H9 (cell line): Measurements from ENCODE around the gene FOXF2. TPM values are rescaled to one million over a fixed set of nuclear protein-coding genes. Genes with fewer than 3 reads are reported as not detected.

ENCODE experiments used
- DNase-seq: peaks from one replicate; pipeline ENCODE4 v3.0.0-alpha.2; 2017
- H2AFZ ChIP-seq: one replicate; pipeline ENCODE4 v1.6.1; 2013; ENCODE audit warnings: mild to moderate bottlenecking, low read length, control low read depth, moderate library complexity
- H2AK5ac ChIP-seq: 2 replicates; pipeline ENCODE4 v1.6.1; 2013; ENCODE audit warnings: low read length, control low read depth, mixed read lengths; ENCODE audit not compliant: insufficient read length
- H2BK120ac ChIP-seq: one replicate; pipeline ENCODE4 v1.6.1; 2013; ENCODE audit warnings: low read depth, mild to moderate bottlenecking, low read length, control low read depth, inconsistent platforms; ENCODE audit not compliant: poor library complexity, severe bottlenecking
- H2BK12ac ChIP-seq: 2 replicates; pipeline ENCODE4 v1.6.1; 2013; ENCODE audit warnings: low read length, control low read depth, mixed read lengths, low read depth; ENCODE audit not compliant: insufficient read length
- H2BK15ac ChIP-seq: 2 replicates; pipeline ENCODE4 v1.6.1; 2013; ENCODE audit warnings: low read depth, low read length, control low read depth
- H2BK20ac ChIP-seq: one replicate; pipeline ENCODE4 v1.6.1; 2013; ENCODE audit warnings: low read depth, mild to moderate bottlenecking, low read length, control low read depth, inconsistent platforms; ENCODE audit not compliant: poor library complexity, severe bottlenecking
- H2BK5ac ChIP-seq: 2 replicates; pipeline ENCODE4 v1.6.1; 2013; ENCODE audit warnings: low read length, control low read depth, mixed read lengths; ENCODE audit not compliant: insufficient read length
- H3K14ac ChIP-seq: 2 replicates; pipeline ENCODE4 v1.6.1; 2013; ENCODE audit warnings: low read length, control low read depth; ENCODE audit not compliant: insufficient read depth
- H3K18ac ChIP-seq: 2 replicates; pipeline ENCODE4 v1.6.1; 2013; ENCODE audit warnings: low read depth, mild to moderate bottlenecking, mixed read lengths, low read length, control low read depth; ENCODE audit not compliant: insufficient read length
- H3K23ac ChIP-seq: 2 replicates; pipeline ENCODE4 v1.6.1; 2013; ENCODE audit warnings: low read length, control low read depth, mixed read lengths, low read depth; ENCODE audit not compliant: insufficient read length
- H3K23me2 ChIP-seq: 2 replicates; pipeline ENCODE4 v1.6.1; 2013; ENCODE audit warnings: low read depth, mild to moderate bottlenecking, mixed read lengths, low read length, control low read depth; ENCODE audit not compliant: insufficient read length, poor library complexity, severe bottlenecking
- H3K27ac ChIP-seq: 2 replicates; pipeline ENCODE4 v1.5.1; 2013; ENCODE audit warnings: low read length, control low read depth, mixed read lengths, low read depth; ENCODE audit not compliant: insufficient read length
- H3K27me3 ChIP-seq: 2 replicates; pipeline ENCODE4 v1.6.1; 2013; ENCODE audit warnings: low read length, control low read depth, inconsistent platforms; ENCODE audit not compliant: insufficient read depth
- H3K4ac ChIP-seq: 2 replicates; pipeline ENCODE4 v1.6.1; 2013; ENCODE audit warnings: low read depth, mild to moderate bottlenecking, control low read depth, inconsistent platforms, low read length, moderate library complexity
- H3K4me1 ChIP-seq: 2 replicates; pipeline ENCODE4 v1.6.1; 2013; ENCODE audit warnings: low read length, control low read depth, inconsistent platforms; ENCODE audit not compliant: insufficient read depth
- H3K4me2 ChIP-seq: 2 replicates; pipeline ENCODE4 v1.6.1; 2013; ENCODE audit warnings: low read length, control low read depth, mixed read lengths; ENCODE audit not compliant: insufficient read length, insufficient read depth
- H3K56ac ChIP-seq: 2 replicates; pipeline ENCODE4 v1.6.1; 2013; ENCODE audit warnings: low read depth, mild to moderate bottlenecking, mixed read lengths, low read length, control low read depth; ENCODE audit not compliant: insufficient read length
- H3K79me1 ChIP-seq: 2 replicates; pipeline ENCODE4 v1.6.1; 2013; ENCODE audit warnings: low read depth, mild to moderate bottlenecking, moderate library complexity, low read length, control low read depth, inconsistent platforms; ENCODE audit not compliant: insufficient read depth, poor library complexity, severe bottlenecking
- H3K79me2 ChIP-seq: 2 replicates; pipeline ENCODE4 v1.6.1; 2013; ENCODE audit warnings: low read length, control low read depth, inconsistent platforms; ENCODE audit not compliant: insufficient read depth
- H3K9ac ChIP-seq: 2 replicates; pipeline ENCODE4 v1.6.1; 2013; ENCODE audit warnings: low read length, control low read depth, mixed read lengths; ENCODE audit not compliant: insufficient read length; ENCODE audit errors: extremely low read depth
- H3K9me3 ChIP-seq: one replicate; pipeline ENCODE4 v1.6.1; 2013; ENCODE audit warnings: low read depth, low read length, inconsistent platforms; ENCODE audit not compliant: control insufficient read depth
- H3T11ph ChIP-seq: one replicate; pipeline ENCODE4 v1.6.1; 2013; ENCODE audit warnings: mild to moderate bottlenecking, low read length, control low read depth, inconsistent platforms
- H4K20me1 ChIP-seq: one replicate; pipeline ENCODE4 v1.6.1; 2013; ENCODE audit not compliant: control insufficient read depth, insufficient read length, insufficient read depth
- H4K5ac ChIP-seq: 2 replicates; pipeline ENCODE4 v1.6.1; 2013; ENCODE audit warnings: low read depth, mild to moderate bottlenecking, mixed read lengths, low read length, control low read depth; ENCODE audit not compliant: insufficient read length
- H4K8ac ChIP-seq: replicated peaks from 2 replicates; pipeline ENCODE4 v1.6.1; 2013; ENCODE audit warnings: low read length, control low read depth, mixed read lengths, low read depth; ENCODE audit not compliant: insufficient read length
- H4K91ac ChIP-seq: 2 replicates; pipeline ENCODE4 v1.6.1; 2013; ENCODE audit warnings: low read depth, mild to moderate bottlenecking, moderate library complexity, mixed read lengths, low read length, control low read depth; ENCODE audit not compliant: insufficient read length
- H3K27ac Mint-ChIP-seq, 3 experiments: 2 replicates in 2 of 3; 3 replicates in 1 of 3; pipeline ENCODE4 v1.8.0; 2020 to 2021; ENCODE audit warnings: mixed read lengths in 3 of 3, mild to moderate bottlenecking in 1 of 3, moderate library complexity in 1 of 3
- H3K27me3 Mint-ChIP-seq: 2 replicates; pipeline ENCODE4 v1.8.0; 2021; ENCODE audit warnings: low read depth, mild to moderate bottlenecking, moderate library complexity, mixed read lengths
- H3K36me3 Mint-ChIP-seq, 3 experiments: 2 replicates in 2 of 3; 3 replicates in 1 of 3; pipeline ENCODE4 v1.8.0; 2020 to 2021; ENCODE audit warnings: low read depth in 3 of 3, mixed read lengths in 3 of 3; ENCODE audit not compliant: insufficient read depth in 1 of 3
- H3K4me1 Mint-ChIP-seq, 2 experiments: 2 replicates each; pipeline ENCODE4 v1.8.0; 2020; ENCODE audit warnings: mixed read lengths in 2 of 2
- H3K4me3 Mint-ChIP-seq, 2 experiments: 2 replicates in 1 of 2; 3 replicates in 1 of 2; pipeline ENCODE4 v1.8.0; 2020 to 2021; ENCODE audit warnings: mild to moderate bottlenecking in 2 of 2, mixed read lengths in 2 of 2, moderate library complexity in 1 of 2
- H3K9me3 Mint-ChIP-seq, 2 experiments: 2 replicates in 1 of 2; 3 replicates in 1 of 2; pipeline ENCODE4 v1.8.0; 2020; ENCODE audit warnings: mild to moderate bottlenecking in 2 of 2, mixed read lengths in 2 of 2, moderate library complexity in 1 of 2
- CTCF ChIP-seq: fragments of 200-600 bp; sonication (generic); conservative IDR thresholded peaks from 3 replicates; pipeline ENCODE4 v1.8.0; 2021; ENCODE audit warnings: antibody characterized with exemption, mild to moderate bottlenecking
- WGBS: extraction: QIAGEN DNeasy Blood & Tissue Kit; methylation state at CpG from one replicate; pipeline ENCODE4 v1.1.7; 2013; ENCODE audit warnings: missing lambda C conversion rate, low lambda C conversion rate, mixed read lengths; ENCODE audit not compliant: insufficient read length; ENCODE audit errors: extremely low coverage; 5-methylcytosine and 5-hydroxymethylcytosine counted together
- total RNA-seq: library from RNA; stranded (reverse); gene quantifications from 2 replicates; pipeline ENCODE4 v1.2.1, GENCODE V29; 2021

The FOXF2 gene
- total RNA-seq, 1 experiment from 2014 or later, result not detected

GRCh38 chr6:1407499-1407990 is 18.2 kb downstream of the FOXF2 start:
- Histone ChIP-seq H2BK120ac (no peak overlapping the region), H2BK12ac (no peak overlapping the region), H3K23me2 (no peaks in the 10 kb centered on the region), H2AFZ (no peak overlapping the region), H2BK5ac (no peak overlapping the region), H4K91ac (no peak overlapping the region), H3K18ac (no peak overlapping the region), H4K5ac (no peak overlapping the region), H2BK15ac (no peak overlapping the region), H3K14ac (no peak overlapping the region), H3K9ac (no peak overlapping the region), H3K56ac (no peak overlapping the region), H3K79me1 (no peaks in the 10 kb centered on the region), H3K4me1 (no peaks in the 10 kb centered on the region), H2BK20ac (no peak overlapping the region), H4K20me1 (no peaks in the 10 kb centered on the region), H2AK5ac (no peak overlapping the region), H3K4me2 (no peak overlapping the region), H3K4ac (no peak overlapping the region), H3K27me3 (no peaks in the 10 kb centered on the region), H3K79me2 (no peaks in the 10 kb centered on the region), H3K23ac (no peak overlapping the region), H3K9me3 (no peaks in the 10 kb centered on the region), H3K27ac (no peak overlapping the region), H4K8ac (no peak overlapping the region), H3T11ph (no peak overlapping the region)
- DNase-seq, result no peak
- no peak overlapping the region for H3K27ac Mint-ChIP-seq
- H3K9me3 Mint-ChIP-seq, result no peaks in the 10 kb centered on the region
- H3K4me3 Mint-ChIP-seq, result no peak overlapping the region
- H3K4me1 Mint-ChIP-seq, result peaks cover 21 to 22% of the 10 kb centered on the region in 2 experiments
- no peak for TF ChIP-seq CTCF
- no peaks in the 10 kb centered on the region; a peak in 1 of 7 replicates for H3K36me3 Mint-ChIP-seq
- WGBS, result no CpG with 5 or more reads among the region's 11 CpGs
- H3K27me3 Mint-ChIP-seq, result peaks cover 38% of the 10 kb centered on the region
